GM13977 (cell line): Measurements from ENCODE around the gene SCN3B.

Source experiments
- DNase-seq: peaks from one replicate; pipeline ENCODE4 v3.0.0; 2012; ENCODE audit warnings: low spot score
- CTCF ChIP-seq: IDR thresholded peaks from 2 replicates; pipeline ENCODE4 v1.5.1; 2012; ENCODE audit warnings: mild to moderate bottlenecking, control low read depth; ENCODE audit not compliant: insufficient read depth; ENCODE audit errors: extremely low read depth, missing control alignments
- in situ Hi-C: fragments of 300-500 bp; cut with MboI; formaldehyde crosslinking; loops from one replicate; pipeline ENCODE4 v1.12.0; 2022; ENCODE audit warnings: low sequenced_read_pairs, low pct_unique_long_range_greater_than_20kb, mixed read lengths, inconsistent platforms; ENCODE audit not compliant: unreplicated experiment

The SCN3B gene

GRCh38 chr11:123640029-123640428 is 14.4 kb downstream of the SCN3B start:
- no peak for DNase-seq
- no peak for TF ChIP-seq CTCF
- in situ Hi-C loops: no loop called here

GRCh38 chr11:123630126-123630608 is 24.3 kb downstream of the SCN3B start:
- DNase-seq: no peak
- in situ Hi-C loops: no loop called here
- no peak for TF ChIP-seq CTCF

GRCh38 chr11:123628936-123629683 is 25.3 kb downstream of the SCN3B start:
- no peak for TF ChIP-seq CTCF
- no peak for DNase-seq
- in situ Hi-C loops: no loop called here

GRCh38 chr11:123624974-123625373 is 29.4 kb downstream of the SCN3B start:
- DNase-seq: no peak
- in situ Hi-C loops: no loop called here
- TF ChIP-seq CTCF: no peak

- in situ Hi-C loops: no loop called here
- no peak for DNase-seq
- TF ChIP-seq CTCF: no peak
Observed at GRCh38 chr11:123622576-123622975, 31.8 kb downstream of the SCN3B start.

- in situ Hi-C loops: no loop called here
- no peak for TF ChIP-seq CTCF
Observed at GRCh38 chr11:123616505-123617198, 37.8 kb downstream of the SCN3B start.

More at GRCh38 chr11:123616505-123617198, 37.8 kb downstream of the SCN3B start:
- DNase-seq: no peak
